Neural cell (in vitro differentiated cells): ENCODE results near the gene CIC.

ENCODE experiments used
- RAD21 ChIP-seq: fragments of 450-650 bp; conservative IDR thresholded peaks from 2 replicates; pipeline ENCODE4 v1.6.1; 2014; ENCODE audit warnings: antibody characterized with exemption, mild to moderate bottlenecking, moderate library complexity
- REST ChIP-seq: IDR thresholded peaks from 2 replicates; pipeline ENCODE4 v1.6.1; 2012; ENCODE audit warnings: borderline replicate concordance

- TF ChIP-seq RAD21 (no peak), REST (no peak)
These were observed 16.9 kb downstream of the CIC start for GRCh38 chr19:42285988-42286348.
